C4-2B (cell line): ENCODE measurements around the gene CIAO2B.

Source experiments
- H3K27ac ChIP-seq: fragments of 450-650 bp; 2 replicates; pipeline ENCODE4 v1.5.1; 2017
- ZFX ChIP-seq: fragments of 450-650 bp; IDR thresholded peaks from 2 replicates; pipeline ENCODE4 v1.6.1; 2017
- TF ChIP-seq, protein P1 (sequence below): fragments of 450-650 bp; conservative IDR thresholded peaks from 2 replicates; pipeline ENCODE4 v1.5.1; 2017; ENCODE audit warnings: mild to moderate bottlenecking

Gene CIAO2B

DNA sequence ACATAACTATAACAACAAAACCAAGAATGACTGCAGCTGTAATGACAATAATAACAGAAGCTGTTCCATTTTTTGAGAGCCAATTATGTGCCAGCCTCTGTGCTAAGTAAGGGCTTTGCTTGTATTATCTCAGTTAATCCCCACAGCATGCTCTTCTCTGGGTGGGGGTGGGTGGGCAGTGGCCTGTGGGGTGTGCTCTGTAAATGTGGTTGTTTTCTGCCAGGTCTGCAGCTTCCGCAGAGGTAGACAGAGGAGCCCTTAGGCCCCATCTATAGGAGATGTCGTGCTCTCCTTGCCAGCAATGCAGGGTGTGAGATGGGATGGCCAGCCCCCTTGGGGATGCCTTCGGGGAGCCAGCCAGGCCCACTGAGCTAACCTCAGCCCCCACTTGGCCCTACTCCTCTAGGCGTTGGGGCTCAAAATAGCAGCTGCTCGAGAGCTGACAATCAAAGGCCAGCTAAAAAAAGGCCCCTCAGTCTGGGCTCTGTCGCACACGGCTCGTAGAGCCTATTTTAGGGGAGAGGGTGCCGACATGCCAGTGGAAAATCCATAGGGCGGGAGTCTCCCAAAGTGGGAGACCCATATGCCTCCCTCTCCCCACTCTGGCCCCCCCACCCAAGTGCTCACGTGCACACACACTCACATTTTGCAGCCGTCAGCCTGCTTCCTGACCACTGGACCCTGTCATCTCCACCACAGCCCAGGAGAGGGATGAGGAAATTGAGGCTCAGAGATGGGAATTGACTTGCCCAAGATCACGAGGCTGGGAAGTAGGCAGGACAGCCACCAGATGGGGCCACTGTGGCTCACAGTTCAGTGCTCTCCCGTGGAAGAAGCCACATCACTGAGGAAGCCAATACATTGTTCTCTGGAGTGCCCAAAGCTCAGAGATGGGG, 31.3 kb downstream of the CIAO2B start:
- TF ChIP-seq ZFX, result no peak
- TF ChIP-seq, protein P1, sequence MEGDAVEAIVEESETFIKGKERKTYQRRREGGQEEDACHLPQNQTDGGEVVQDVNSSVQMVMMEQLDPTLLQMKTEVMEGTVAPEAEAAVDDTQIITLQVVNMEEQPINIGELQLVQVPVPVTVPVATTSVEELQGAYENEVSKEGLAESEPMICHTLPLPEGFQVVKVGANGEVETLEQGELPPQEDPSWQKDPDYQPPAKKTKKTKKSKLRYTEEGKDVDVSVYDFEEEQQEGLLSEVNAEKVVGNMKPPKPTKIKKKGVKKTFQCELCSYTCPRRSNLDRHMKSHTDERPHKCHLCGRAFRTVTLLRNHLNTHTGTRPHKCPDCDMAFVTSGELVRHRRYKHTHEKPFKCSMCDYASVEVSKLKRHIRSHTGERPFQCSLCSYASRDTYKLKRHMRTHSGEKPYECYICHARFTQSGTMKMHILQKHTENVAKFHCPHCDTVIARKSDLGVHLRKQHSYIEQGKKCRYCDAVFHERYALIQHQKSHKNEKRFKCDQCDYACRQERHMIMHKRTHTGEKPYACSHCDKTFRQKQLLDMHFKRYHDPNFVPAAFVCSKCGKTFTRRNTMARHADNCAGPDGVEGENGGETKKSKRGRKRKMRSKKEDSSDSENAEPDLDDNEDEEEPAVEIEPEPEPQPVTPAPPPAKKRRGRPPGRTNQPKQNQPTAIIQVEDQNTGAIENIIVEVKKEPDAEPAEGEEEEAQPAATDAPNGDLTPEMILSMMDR, result no peak
- H3K27ac ChIP-seq, result no peak overlapping the region

DNA sequence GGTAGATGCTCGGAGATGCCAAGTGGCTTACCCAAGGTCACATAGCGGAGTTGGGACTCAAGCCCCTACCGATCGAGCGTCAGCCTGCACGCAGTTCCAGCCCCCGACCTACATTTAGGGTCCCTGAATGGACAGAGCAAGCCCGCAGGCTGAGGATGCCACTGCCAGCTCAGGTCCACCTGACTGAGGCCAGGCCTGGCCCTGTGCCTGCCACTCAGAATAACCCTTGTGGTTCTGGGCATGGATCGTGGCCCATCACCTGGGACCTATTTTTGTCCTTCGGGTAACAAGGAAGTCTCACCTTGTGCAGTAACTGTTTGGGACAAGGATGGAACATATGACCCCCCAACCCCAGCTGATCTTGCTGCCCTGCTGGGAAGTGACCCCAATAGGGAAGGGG, 32.6 kb downstream of the CIAO2B start:
- no peak overlapping the region for H3K27ac ChIP-seq
- TF ChIP-seq, protein P1, result no peak
- TF ChIP-seq ZFX, result no peak

DNA sequence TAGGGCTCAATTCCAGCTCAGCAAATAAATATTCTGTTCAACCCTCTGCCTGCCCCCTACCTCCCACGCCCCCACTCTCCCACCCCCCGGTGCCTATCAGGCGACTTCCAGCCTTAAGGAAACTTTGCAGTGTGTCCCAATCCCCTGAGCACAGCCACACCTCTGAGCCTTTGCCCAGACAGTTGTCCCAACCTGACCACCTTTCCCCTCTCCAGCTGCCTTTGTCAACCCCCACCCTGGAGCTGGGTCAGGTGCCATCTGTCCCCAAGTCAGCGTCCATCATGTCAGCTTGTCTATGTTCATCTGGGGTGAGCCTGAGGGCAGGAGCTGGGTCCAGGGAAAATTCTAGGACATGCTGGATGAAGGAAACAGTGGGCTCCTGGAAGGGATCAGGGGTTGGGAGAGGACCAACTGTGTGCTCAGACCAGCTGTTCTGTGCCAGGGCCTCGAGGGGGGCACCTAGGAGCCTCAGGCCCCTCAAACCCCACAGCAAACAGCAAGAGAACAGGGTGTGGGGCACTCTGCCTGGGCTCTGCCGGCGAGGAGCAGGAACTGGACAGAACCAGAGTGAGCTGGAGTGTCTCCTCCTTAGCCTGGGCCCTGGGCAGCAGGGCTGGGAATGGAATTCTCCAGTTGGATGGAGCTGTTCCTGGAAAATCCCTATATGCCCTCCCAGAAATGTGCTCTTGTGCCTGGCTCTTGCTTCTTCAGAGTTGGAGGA, 33.3 kb downstream of the CIAO2B start:
- no peak for TF ChIP-seq ZFX
- TF ChIP-seq, protein P1, result no peak
- no peak overlapping the region for H3K27ac ChIP-seq

DNA sequence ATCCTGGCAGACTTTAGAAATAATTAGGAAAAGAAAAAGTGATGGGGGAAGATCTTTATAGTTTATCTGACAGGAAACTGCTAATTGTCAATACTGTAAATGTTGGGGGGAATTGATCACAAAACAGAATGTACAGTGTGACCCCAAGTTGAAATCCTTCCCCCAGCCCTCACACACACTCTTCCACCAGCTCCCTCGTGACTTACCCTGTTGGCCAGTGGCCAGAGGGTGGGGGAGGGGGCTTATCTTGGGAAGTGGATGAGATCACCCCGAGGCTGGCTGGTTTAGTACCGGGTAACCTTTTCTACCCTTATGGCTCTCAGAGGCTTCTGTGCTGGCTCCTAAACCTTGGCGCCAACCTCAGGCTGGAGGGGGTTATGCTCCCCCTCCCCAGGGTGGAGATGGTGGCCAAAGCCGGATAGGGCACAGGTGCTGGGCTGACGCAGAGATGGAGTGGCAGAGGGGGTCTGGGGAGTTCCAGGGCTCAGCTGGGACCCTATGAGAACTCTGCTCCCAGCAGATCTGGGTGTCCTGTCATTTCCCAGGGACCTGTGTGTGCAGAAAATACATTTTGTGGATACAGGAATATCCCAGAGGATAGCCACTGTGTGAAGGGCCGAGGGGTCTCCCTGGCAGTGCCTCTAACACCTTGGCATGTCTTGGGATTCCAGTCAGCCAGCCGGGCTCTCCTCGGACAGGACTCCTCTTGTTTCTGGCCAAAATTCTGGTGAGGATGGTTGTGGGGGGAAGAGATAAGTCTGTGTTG, 34.1 kb downstream of the CIAO2B start:
- no peak overlapping the region for H3K27ac ChIP-seq
- TF ChIP-seq, protein P1, result no peak
- TF ChIP-seq ZFX, result no peak

DNA sequence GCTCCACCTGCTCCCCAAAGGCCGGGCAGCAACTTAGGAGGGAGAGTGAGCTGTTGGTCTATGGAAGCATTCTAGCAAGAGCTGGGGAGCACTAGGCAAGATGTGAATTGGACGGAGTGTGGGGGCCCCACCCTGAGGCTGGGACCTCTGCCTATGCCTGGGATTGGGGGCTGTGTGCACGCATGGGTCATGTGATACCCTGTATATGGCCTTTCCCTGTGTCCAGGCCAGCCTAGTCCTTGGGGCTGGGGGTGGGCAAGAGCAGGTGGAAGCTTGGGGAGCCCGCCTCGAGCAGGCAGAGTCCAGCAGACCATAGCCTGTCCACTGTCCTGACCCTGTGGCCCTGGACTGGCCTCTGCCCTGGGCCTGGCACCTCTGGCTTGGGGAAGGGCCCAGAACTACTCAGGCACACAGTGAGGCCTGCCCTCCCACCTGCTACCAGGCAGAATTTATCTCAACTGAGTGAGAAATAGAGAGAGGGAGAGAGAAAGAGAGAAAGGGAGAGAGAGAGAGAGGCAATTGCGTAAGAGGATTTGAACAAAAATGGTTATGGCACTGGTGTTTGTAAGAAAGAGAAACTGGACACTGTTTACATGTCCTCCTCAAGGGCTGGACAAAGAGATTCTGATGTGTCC, 34.8 kb downstream of the CIAO2B start:
- no peak for TF ChIP-seq ZFX
- TF ChIP-seq, protein P1, result no peak
- no peak overlapping the region; the same call in 1 of the 2 replicates for H3K27ac ChIP-seq

DNA sequence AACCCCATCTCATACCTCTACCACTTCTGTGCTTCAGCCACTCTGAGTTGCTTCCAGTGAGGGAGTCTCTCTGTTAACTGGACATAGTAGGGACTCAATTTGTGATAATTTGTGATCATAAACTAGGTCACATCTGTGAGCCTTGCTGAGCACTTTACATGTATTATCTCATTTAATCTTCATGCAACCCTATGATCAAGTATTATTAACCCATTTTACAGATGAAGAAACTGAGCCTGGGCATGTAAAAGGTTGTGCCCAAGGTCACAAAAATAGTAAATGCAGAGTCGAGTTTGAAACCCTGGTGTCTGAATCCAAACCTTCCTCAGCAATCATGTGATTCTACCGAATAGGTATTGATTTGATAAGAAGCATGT, 35.3 kb downstream of the CIAO2B start:
- H3K27ac ChIP-seq, result no peak overlapping the region
- TF ChIP-seq, protein P1, result no peak
